ENCODE measurements around the gene HMCN2.

- TF ChIP-seq CTCF (IDR thresholded peaks at IDR 0.05) (no peak), POLR2A (IDR thresholded peaks at IDR 0.05) (no peak)
Measured at GRCh38 chr9:130381660-130382059, 116.1 kb downstream of the HMCN2 start.
